Panc1 (cell line): Measurements from ENCODE around the gene ENOX1. TPM values are rescaled to one million over a fixed set of nuclear protein-coding genes. Genes with fewer than 3 reads are reported as not detected.

Experiments
- ATAC-seq: fragments of 200-7000 bp; cut with Tn5 transposase; 2 replicates; pipeline ENCODE4 v1.9.1; 2020; ENCODE audit warnings: mild to moderate bottlenecking, moderate library complexity
- BruUV-seq: library from RNA; stranded (reverse); fragments of 400-500 nt; replicated peaks from 2 replicates; lab custom pipeline; 2021; lab: Mats Ljungman, UMichigan
- CTCF ChIA-PET: fragments of 300-600 bp; sonication (Branson Sonifier 250); formaldehyde crosslinking; loops from one replicate; lab custom pipeline; 2022; ENCODE audit warnings: antibody characterized with exemption; lab: Charles Lee
- POLR2A ChIA-PET: fragments of 300-600 bp; sonication (Branson Sonifier 250); formaldehyde crosslinking; loops from one replicate; lab custom pipeline; 2022; ENCODE audit warnings: antibody characterized with exemption; lab: Charles Lee
- DNase-seq: peaks from one replicate; pipeline ENCODE4 v3.0.0-alpha.2; 2010; ENCODE audit warnings: low read depth, low spot score
- H3K27ac ChIP-seq: 2 replicates; pipeline ENCODE4 v1.5.1; 2011; ENCODE audit warnings: mild to moderate bottlenecking, low read length, inconsistent platforms
- H3K27me3 ChIP-seq: fragments of 200-500 bp; sonication (Bioruptor generic); 2 replicates; pipeline ENCODE4 v1.6.0; 2014; ENCODE audit warnings: low read length, inconsistent platforms; ENCODE audit not compliant: control insufficient read depth, insufficient read depth
- H3K36me3 ChIP-seq: fragments of 200-500 bp; sonication (Bioruptor generic); 2 replicates; pipeline ENCODE4 v1.5.1; 2014; ENCODE audit warnings: inconsistent platforms, mild to moderate bottlenecking, low read length, moderate library complexity; ENCODE audit not compliant: control insufficient read depth, insufficient read depth
- H3K4me1 ChIP-seq: 2 replicates; pipeline ENCODE4 v1.5.1; 2011; ENCODE audit warnings: inconsistent platforms, mild to moderate bottlenecking, low read length, moderate library complexity; ENCODE audit not compliant: control insufficient read depth, insufficient read depth
- H3K4me3 ChIP-seq, 2 experiments: 2 replicates each; pipeline ENCODE4 v1.5.1; 2011 to 2012; ENCODE audit warnings: low read depth in 2 of 2, low read length in 2 of 2, mild to moderate bottlenecking in 2 of 2, inconsistent platforms in 1 of 2, moderate library complexity in 1 of 2
- H3K9me3 ChIP-seq: fragments of 200-500 bp; sonication (Bioruptor generic); 2 replicates; pipeline ENCODE4 v1.5.1; 2014; ENCODE audit warnings: low read depth, mild to moderate bottlenecking, inconsistent platforms, low read length, moderate library complexity; ENCODE audit not compliant: control insufficient read depth, insufficient read depth
- POLR2AphosphoS5 ChIP-seq: IDR thresholded peaks from 2 replicates; pipeline ENCODE4 v1.6.1; 2012; ENCODE audit warnings: mild to moderate bottlenecking, low read depth, low read length, moderate library complexity
- SIN3A ChIP-seq: IDR thresholded peaks from 2 replicates; pipeline ENCODE4 v1.6.1; 2012; ENCODE audit warnings: low read depth, mild to moderate bottlenecking, low read length, moderate library complexity, borderline replicate concordance; ENCODE audit not compliant: insufficient read depth
- TCF7L2 ChIP-seq: IDR thresholded peaks from 2 replicates; pipeline ENCODE4 v1.6.1; 2011; ENCODE audit warnings: mild to moderate bottlenecking, low read depth, low read length, inconsistent platforms
- in situ Hi-C: cut with HindIII; loops from 2 replicates; pipeline ENCODE4 v1.10.0; 2016; ENCODE audit warnings: low sequenced_read_pairs, low pct_unique_long_range_greater_than_20kb
- intact Hi-C: fragments of 100-400 bp; cut with micrococcal nuclease; formaldehyde crosslinking; loops from one replicate; pipeline ENCODE4 v1.10.0; 2022; ENCODE audit not compliant: unreplicated experiment
- total RNA-seq: library from RNA; stranded (reverse); gene quantifications from one replicate; pipeline ENCODE4 v1.2.1, GENCODE V29; 2021; ENCODE audit not compliant: unreplicated experiment
- TF ChIP-seq, protein P1 (sequence below): fragments of 450-650 bp; IDR thresholded peaks from 2 replicates; pipeline ENCODE4 v1.5.1; 2017; ENCODE audit warnings: mild to moderate bottlenecking
- TF ChIP-seq, protein P2 (sequence below), 2 experiments: IDR thresholded peaks; 2 replicates each; pipeline ENCODE4 v1.6.1; 2011 to 2012; ENCODE audit warnings: low read depth in 2 of 2, control low read depth in 1 of 2, low read length in 1 of 2, mild to moderate bottlenecking in 1 of 2, moderate library complexity in 1 of 2; ENCODE audit not compliant: insufficient read depth in 1 of 2

The ENOX1 gene
- total RNA-seq, 1 experiment from 2014 or later = 0.23 TPM

DNA sequence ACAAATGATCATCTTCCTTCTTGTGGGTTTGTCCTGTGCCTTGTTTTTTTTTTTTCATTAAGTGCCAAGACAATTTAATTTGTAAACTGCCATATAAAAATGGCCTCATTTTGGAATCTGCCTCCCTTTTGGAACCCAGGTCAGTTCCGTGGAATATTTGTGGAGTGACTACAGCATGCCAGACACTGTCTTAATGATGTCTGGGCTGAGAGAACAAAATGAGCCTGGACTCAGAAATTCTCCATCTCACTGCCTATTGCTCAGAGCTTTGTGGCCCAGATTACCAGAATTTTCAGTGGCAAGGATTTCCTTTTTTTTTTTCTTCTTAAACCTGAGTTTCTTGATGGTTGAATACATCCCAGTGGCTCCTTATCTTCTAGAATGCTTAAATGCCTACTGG lies 340.6 kb downstream of the ENOX1 start:
- H3K4me3 ChIP-seq = no peak overlapping the region
- H3K4me1 ChIP-seq = no peaks in the 10 kb centered on the region
- no peaks in the 10 kb centered on the region for H3K36me3 ChIP-seq
- ATAC-seq (no peak), DNase-seq (no peak)
- H3K27ac ChIP-seq = no peak overlapping the region
- ChIA-PET POLR2A (no interaction called here), CTCF (no interaction called here)
- intact Hi-C loops (no loop called here), in situ Hi-C loops (no loop called here)
- no TSS peak for BruUV-seq
- TF ChIP-seq, protein P1, sequence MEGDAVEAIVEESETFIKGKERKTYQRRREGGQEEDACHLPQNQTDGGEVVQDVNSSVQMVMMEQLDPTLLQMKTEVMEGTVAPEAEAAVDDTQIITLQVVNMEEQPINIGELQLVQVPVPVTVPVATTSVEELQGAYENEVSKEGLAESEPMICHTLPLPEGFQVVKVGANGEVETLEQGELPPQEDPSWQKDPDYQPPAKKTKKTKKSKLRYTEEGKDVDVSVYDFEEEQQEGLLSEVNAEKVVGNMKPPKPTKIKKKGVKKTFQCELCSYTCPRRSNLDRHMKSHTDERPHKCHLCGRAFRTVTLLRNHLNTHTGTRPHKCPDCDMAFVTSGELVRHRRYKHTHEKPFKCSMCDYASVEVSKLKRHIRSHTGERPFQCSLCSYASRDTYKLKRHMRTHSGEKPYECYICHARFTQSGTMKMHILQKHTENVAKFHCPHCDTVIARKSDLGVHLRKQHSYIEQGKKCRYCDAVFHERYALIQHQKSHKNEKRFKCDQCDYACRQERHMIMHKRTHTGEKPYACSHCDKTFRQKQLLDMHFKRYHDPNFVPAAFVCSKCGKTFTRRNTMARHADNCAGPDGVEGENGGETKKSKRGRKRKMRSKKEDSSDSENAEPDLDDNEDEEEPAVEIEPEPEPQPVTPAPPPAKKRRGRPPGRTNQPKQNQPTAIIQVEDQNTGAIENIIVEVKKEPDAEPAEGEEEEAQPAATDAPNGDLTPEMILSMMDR = no peak
- TF ChIP-seq SIN3A = no peak
- TF ChIP-seq, protein P2, sequence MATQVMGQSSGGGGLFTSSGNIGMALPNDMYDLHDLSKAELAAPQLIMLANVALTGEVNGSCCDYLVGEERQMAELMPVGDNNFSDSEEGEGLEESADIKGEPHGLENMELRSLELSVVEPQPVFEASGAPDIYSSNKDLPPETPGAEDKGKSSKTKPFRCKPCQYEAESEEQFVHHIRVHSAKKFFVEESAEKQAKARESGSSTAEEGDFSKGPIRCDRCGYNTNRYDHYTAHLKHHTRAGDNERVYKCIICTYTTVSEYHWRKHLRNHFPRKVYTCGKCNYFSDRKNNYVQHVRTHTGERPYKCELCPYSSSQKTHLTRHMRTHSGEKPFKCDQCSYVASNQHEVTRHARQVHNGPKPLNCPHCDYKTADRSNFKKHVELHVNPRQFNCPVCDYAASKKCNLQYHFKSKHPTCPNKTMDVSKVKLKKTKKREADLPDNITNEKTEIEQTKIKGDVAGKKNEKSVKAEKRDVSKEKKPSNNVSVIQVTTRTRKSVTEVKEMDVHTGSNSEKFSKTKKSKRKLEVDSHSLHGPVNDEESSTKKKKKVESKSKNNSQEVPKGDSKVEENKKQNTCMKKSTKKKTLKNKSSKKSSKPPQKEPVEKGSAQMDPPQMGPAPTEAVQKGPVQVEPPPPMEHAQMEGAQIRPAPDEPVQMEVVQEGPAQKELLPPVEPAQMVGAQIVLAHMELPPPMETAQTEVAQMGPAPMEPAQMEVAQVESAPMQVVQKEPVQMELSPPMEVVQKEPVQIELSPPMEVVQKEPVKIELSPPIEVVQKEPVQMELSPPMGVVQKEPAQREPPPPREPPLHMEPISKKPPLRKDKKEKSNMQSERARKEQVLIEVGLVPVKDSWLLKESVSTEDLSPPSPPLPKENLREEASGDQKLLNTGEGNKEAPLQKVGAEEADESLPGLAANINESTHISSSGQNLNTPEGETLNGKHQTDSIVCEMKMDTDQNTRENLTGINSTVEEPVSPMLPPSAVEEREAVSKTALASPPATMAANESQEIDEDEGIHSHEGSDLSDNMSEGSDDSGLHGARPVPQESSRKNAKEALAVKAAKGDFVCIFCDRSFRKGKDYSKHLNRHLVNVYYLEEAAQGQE (IDR thresholded peaks at IDR 0.05; ENCODE audit: insufficient read depth in 1 of 2, low read depth in 2 of 2, low read length in 1 of 2) = no peak
- no peak for TF ChIP-seq TCF7L2
- TF ChIP-seq POLR2AphosphoS5 = no peak
- H3K27me3 ChIP-seq = no peaks in the 10 kb centered on the region
- no peaks in the 10 kb centered on the region for H3K9me3 ChIP-seq

DNA sequence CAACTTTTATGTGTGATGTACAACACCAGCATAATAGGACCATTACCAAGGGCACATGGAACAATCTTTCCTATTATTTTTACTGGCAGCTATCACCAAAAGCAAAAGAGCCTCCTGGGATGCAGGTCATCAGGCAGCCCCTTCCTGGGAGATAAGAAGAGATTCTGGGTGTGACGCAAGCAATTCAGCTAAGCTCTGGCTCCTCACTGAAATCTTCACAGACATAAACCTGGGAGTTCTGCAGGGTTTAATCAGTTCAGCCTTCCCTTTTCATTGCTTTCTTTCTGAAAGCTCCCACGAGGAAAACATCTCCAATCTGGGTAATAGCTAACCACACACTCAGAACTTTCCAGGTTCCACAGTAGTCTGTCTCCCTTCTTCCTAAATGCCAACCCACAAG lies 341.1 kb downstream of the ENOX1 start:
- POLR2A ChIA-PET = no interaction called here
- in situ Hi-C loops = no loop called here
- TF ChIP-seq SIN3A (no peak), TCF7L2 (no peak)
- H3K36me3 ChIP-seq = no peaks in the 10 kb centered on the region
- H3K4me1 ChIP-seq = no peaks in the 10 kb centered on the region
- H3K9me3 ChIP-seq = no peaks in the 10 kb centered on the region
- no peak overlapping the region for H3K4me3 ChIP-seq
- DNase-seq (no peak), ATAC-seq (no peak)
- no peak overlapping the region for H3K27ac ChIP-seq
- BruUV-seq = no TSS peak
- no peaks in the 10 kb centered on the region for H3K27me3 ChIP-seq
- CTCF ChIA-PET = no interaction called here
- intact Hi-C loops = no loop called here

DNA sequence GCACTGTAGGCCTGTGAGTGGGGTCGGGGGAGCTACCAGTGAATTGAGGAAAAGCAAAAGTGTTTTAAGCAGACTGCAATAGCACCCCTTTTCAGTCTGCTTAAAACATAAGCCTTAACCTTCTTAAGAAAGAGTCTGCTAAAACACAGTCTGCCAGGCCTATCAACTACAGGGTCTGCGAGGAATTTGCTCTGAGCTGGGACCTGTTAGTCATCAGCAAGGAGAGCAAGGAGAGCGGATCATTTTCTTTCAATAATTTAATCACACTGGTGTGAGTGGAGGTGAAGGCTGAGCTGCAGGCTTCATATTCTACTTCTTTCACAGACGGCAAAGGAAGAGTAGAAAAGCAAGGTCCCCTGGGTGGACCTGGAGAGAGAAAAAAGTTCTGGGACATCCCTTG lies 342.7 kb downstream of the ENOX1 start:
- CTCF ChIA-PET = no interaction called here
- intact Hi-C loops = no loop called here
- H3K9me3 ChIP-seq = no peaks in the 10 kb centered on the region

More for the DNA sequence above, 342.7 kb downstream of the ENOX1 start:
- in situ Hi-C loops = no loop called here
- no peaks in the 10 kb centered on the region for H3K27me3 ChIP-seq
- no peak for ATAC-seq
- no peaks in the 10 kb centered on the region for H3K36me3 ChIP-seq
- H3K27ac ChIP-seq = no peak overlapping the region
- no peak for DNase-seq
- no peaks in the 10 kb centered on the region for H3K4me1 ChIP-seq
- no TSS peak for BruUV-seq
- no peak overlapping the region for H3K4me3 ChIP-seq
- POLR2A ChIA-PET = no interaction called here
- no peak for TF ChIP-seq TCF7L2
- TF ChIP-seq, protein P2 (IDR thresholded peaks at IDR 0.05; ENCODE audit: insufficient read depth in 1 of 2, low read depth in 2 of 2, low read length in 1 of 2) = no peak
- TF ChIP-seq, protein P1 = no peak
- no peak for TF ChIP-seq SIN3A
- TF ChIP-seq POLR2AphosphoS5 = no peak
